Lung (tissue), 12 donors: ENCODE results near the gene PTPRT. TPM values are rescaled to one million over a fixed set of nuclear protein-coding genes. Genes with fewer than 3 reads are reported as not detected.

Experiments
- ATAC-seq: fragments of 200-7000 bp; cut with Tn5 transposase; one replicate; pipeline ENCODE4 v1.9.1; 2020; ENCODE audit warnings: moderate number of reproducible peaks; ENCODE audit not compliant: insufficient read depth, low FRiP score
- DNase-seq, 3 donors: peaks; one replicate each; pipeline ENCODE4 v3.0.0-alpha.2; 2013 to 2017
- H3K27ac ChIP-seq, 2 donors: one replicate each; pipeline ENCODE4 v1.5.1; 2013; ENCODE audit warnings: mild to moderate bottlenecking in 2 of 2, moderate library complexity in 2 of 2, control low read depth in 1 of 2, inconsistent platforms in 1 of 2, low read depth in 1 of 2, low read length in 1 of 2
- H3K27me3 ChIP-seq, 3 donors: one replicate each; pipeline ENCODE4 v1.5.1; 2013; ENCODE audit warnings: low read length in 2 of 3; ENCODE audit not compliant: control insufficient read depth in 3 of 3, insufficient read depth in 3 of 3
- H3K36me3 ChIP-seq, 4 donors: one replicate each; pipeline ENCODE4 v1.5.1; 2013; ENCODE audit warnings: low read length in 4 of 4, mild to moderate bottlenecking in 1 of 4, moderate library complexity in 1 of 4; ENCODE audit not compliant: control insufficient read depth in 4 of 4, insufficient read depth in 4 of 4
- H3K4me1 ChIP-seq, 5 donors: one replicate each; pipeline ENCODE4 v1.5.1; 2013; ENCODE audit warnings: low read length in 5 of 5, mild to moderate bottlenecking in 2 of 5, moderate library complexity in 1 of 5; ENCODE audit not compliant: control insufficient read depth in 5 of 5, insufficient read depth in 5 of 5
- H3K4me3 ChIP-seq: one replicate; pipeline ENCODE4 v1.5.1; 2013; ENCODE audit warnings: mild to moderate bottlenecking, control low read depth, moderate library complexity
- H3K9ac ChIP-seq, 2 donors: one replicate each; pipeline ENCODE4 v1.5.1; 2013; ENCODE audit warnings: low read length in 2 of 2, control low read depth in 1 of 2; ENCODE audit not compliant: insufficient read depth in 1 of 2
- H3K9me3 ChIP-seq, 4 donors: one replicate each; pipeline ENCODE4 v1.5.1; 2013; ENCODE audit warnings: low read length in 3 of 4, mild to moderate bottlenecking in 1 of 4, moderate library complexity in 1 of 4; ENCODE audit not compliant: control insufficient read depth in 4 of 4, insufficient read depth in 3 of 4
- CTCF ChIP-seq: IDR thresholded peaks from 2 replicates; pipeline ENCODE4 v1.5.1; 2012; ENCODE audit warnings: mild to moderate bottlenecking; ENCODE audit errors: control extremely low read depth, extremely low read depth
- WGBS, 2 donors: extraction: QIAGEN DNeasy Blood & Tissue Kit; methylation state at CpG; one replicate each; pipeline ENCODE4 v1.1.7; 2013; 5-methylcytosine and 5-hydroxymethylcytosine counted together
- polyA plus RNA-seq, 2 donors: library from polyadenylated mRNA; stranded (reverse); fragments of 200-250 nt; gene quantifications; one replicate each; pipeline ENCODE4 v1.2.1, GENCODE V29; 2013
- total RNA-seq, 2 donors: library from RNA; depleted of rRNA in 1 of 2; stranded (reverse); fragments of >200 nt in 1 of 2; gene quantifications; one replicate each; pipeline ENCODE4 v1.2.1, GENCODE V29; 2014 to 2021
- donor health status: control.
- donor health status: control.
- donor health status: Bipolar disorder and iron deficiency.
- donor health status: healthy.
- donor health status: DM: yes; HTN: yes; CAD: no.

PTPRT gene
- total and polyA plus RNA-seq, 4 donors = 0.37 to 13.8 (median 6.1) TPM

- ATAC-seq = no peak
- no peak overlapping the region for H3K27ac ChIP-seq
- H3K27me3 ChIP-seq = no peaks in the 10 kb centered on the region
- H3K4me1 ChIP-seq = no peaks in the 10 kb centered on the region
- peaks cover 0 to 2% (median 0%) of the 10 kb centered on the region in 4 donors for H3K9me3 ChIP-seq
- DNase-seq = no peak
- no peak overlapping the region for H3K4me3 ChIP-seq
- no peaks in the 10 kb centered on the region for H3K36me3 ChIP-seq
- no peak for TF ChIP-seq CTCF
- no peak overlapping the region for H3K9ac ChIP-seq
Measured at GRCh38 chr20:42852691-42853090, 337.0 kb downstream of the PTPRT start.

- no peak overlapping the region for H3K4me3 ChIP-seq
- WGBS, 2 donors = 60 to 64% methylated on average over 8 of the region's 8 CpGs
- ATAC-seq (no peak), DNase-seq (no peak)
- H3K9me3 ChIP-seq = peaks cover 0 to 1% (median 0%) of the 10 kb centered on the region in 4 donors
- H3K4me1 ChIP-seq = no peaks in the 10 kb centered on the region
- H3K27me3 ChIP-seq = no peaks in the 10 kb centered on the region
- H3K36me3 ChIP-seq = no peaks in the 10 kb centered on the region
- H3K9ac ChIP-seq = no peak overlapping the region
- H3K27ac ChIP-seq = no peak overlapping the region
- no peak for TF ChIP-seq CTCF
Measured at GRCh38 chr20:42846784-42847490, 342.8 kb downstream of the PTPRT start.

GRCh38 chr20:42844751-42845150, 345.0 kb downstream of the PTPRT start:
- H3K9ac ChIP-seq = no peak overlapping the region

More at GRCh38 chr20:42844751-42845150, 345.0 kb downstream of the PTPRT start:
- no peak for ATAC-seq
- Histone ChIP-seq H3K4me1 (no peaks in the 10 kb centered on the region), H3K27me3 (no peaks in the 10 kb centered on the region), H3K4me3 (no peak overlapping the region), H3K36me3 (no peaks in the 10 kb centered on the region), H3K27ac (no peak overlapping the region), H3K9me3 (peaks cover 0 to 1% (median 0%) of the 10 kb centered on the region in 4 donors)
- WGBS, 2 donors = 90 to 93% methylated on average over 6 of the region's 6 CpGs
- no peak for DNase-seq
- TF ChIP-seq CTCF = no peak
